Mesendoderm (in vitro differentiated cells): ENCODE measurements around the gene MAST1. TPM values are rescaled to one million over a fixed set of nuclear protein-coding genes. Genes with fewer than 3 reads are reported as not detected.
"Not testable (repeated sequence)": the region's sequence is repeated elsewhere in the genome, so short reads cannot be mapped to it uniquely, and the experiment has no call there.

Experiments used
- DNase-seq: peaks from one replicate; pipeline ENCODE4 v3.0.0; 2013
- H2AK5ac ChIP-seq: 2 replicates; pipeline ENCODE4 v1.6.1; 2013; ENCODE audit warnings: low read length, inconsistent platforms
- H2BK120ac ChIP-seq: 2 replicates; pipeline ENCODE4 v1.6.1; 2013; ENCODE audit warnings: low read depth, mild to moderate bottlenecking, low read length, moderate library complexity, mixed read lengths
- H2BK15ac ChIP-seq: replicated peaks from 2 replicates; pipeline ENCODE4 v1.6.1; 2013; ENCODE audit warnings: low read depth, mild to moderate bottlenecking, moderate library complexity
- H2BK5ac ChIP-seq: 2 replicates; pipeline ENCODE4 v1.6.1; 2013; ENCODE audit warnings: low read length, inconsistent platforms
- H3K18ac ChIP-seq: 2 replicates; pipeline ENCODE4 v1.6.1; 2013; ENCODE audit warnings: mild to moderate bottlenecking, low read length, mixed read lengths
- H3K23ac ChIP-seq: one replicate; pipeline ENCODE4 v1.6.1; 2013; ENCODE audit warnings: low read length
- H3K27ac ChIP-seq: 2 replicates; pipeline ENCODE4 v1.5.1; 2013; ENCODE audit warnings: low read depth, mild to moderate bottlenecking, inconsistent platforms, low read length, moderate library complexity
- H3K27me3 ChIP-seq: 2 replicates; pipeline ENCODE4 v1.6.1; 2013; ENCODE audit warnings: low read length, control low read depth, mild to moderate bottlenecking, inconsistent platforms; ENCODE audit not compliant: insufficient read depth, poor library complexity
- H3K36me3 ChIP-seq: 2 replicates; pipeline ENCODE4 v1.6.1; 2013; ENCODE audit warnings: low read length, inconsistent platforms; ENCODE audit not compliant: control insufficient read depth, insufficient read depth
- H3K4ac ChIP-seq: one replicate; pipeline ENCODE4 v1.6.1; 2013; ENCODE audit warnings: low read depth, mild to moderate bottlenecking, low read length, moderate library complexity
- H3K4me1 ChIP-seq: 2 replicates; pipeline ENCODE4 v1.6.1; 2013; ENCODE audit warnings: low read depth, low read length, inconsistent platforms; ENCODE audit not compliant: control insufficient read depth
- H3K4me2 ChIP-seq: 2 replicates; pipeline ENCODE4 v1.6.1; 2013; ENCODE audit warnings: low read length
- H3K4me3 ChIP-seq: 2 replicates; pipeline ENCODE4 v1.5.1; 2013; ENCODE audit warnings: mild to moderate bottlenecking, low read length
- H3K56ac ChIP-seq: one replicate; pipeline ENCODE4 v1.6.1; 2013; ENCODE audit warnings: low read length
- H3K79me1 ChIP-seq: 2 replicates; pipeline ENCODE4 v1.6.1; 2013; ENCODE audit warnings: low read length, inconsistent platforms
- H3K79me2 ChIP-seq: 2 replicates; pipeline ENCODE4 v1.6.1; 2013; ENCODE audit warnings: mild to moderate bottlenecking, low read length; ENCODE audit not compliant: control insufficient read depth, insufficient read depth
- H3K9ac ChIP-seq: 2 replicates; pipeline ENCODE4 v1.6.1; 2013; ENCODE audit warnings: low read length, inconsistent platforms
- H4K5ac ChIP-seq: one replicate; pipeline ENCODE4 v1.6.1; 2013; ENCODE audit warnings: low read length
- H4K8ac ChIP-seq: one replicate; pipeline ENCODE4 v1.6.1; 2013; ENCODE audit warnings: low read depth, mild to moderate bottlenecking, control low read depth, low read length, moderate library complexity
- WGBS: extraction: QIAGEN DNeasy Blood & Tissue Kit; methylation state at CpG from one replicate; pipeline ENCODE4 v1.1.7; 2013; ENCODE audit warnings: low lambda C conversion rate, missing lambda C conversion rate; ENCODE audit not compliant: insufficient coverage; ENCODE audit errors: extremely low coverage; 5-methylcytosine and 5-hydroxymethylcytosine counted together
- small RNA-seq: library from polyadenylated mRNA; stranded (forward); fragments of <200 nt; extraction: miRNeasy Mini kit (QIAGEN cat#:217004); gene quantifications from one replicate; pipeline ENCODE3, GENCODE V24; 2013; ENCODE audit not compliant: insufficient read depth

The MAST1 gene

GRCh38 chr19:12915860-12916259 is 77.5 kb downstream of the MAST1 start:
- not testable (repeated sequence) for H3K4me3 ChIP-seq, H3K79me2 ChIP-seq, H3K18ac ChIP-seq, H4K8ac ChIP-seq, DNase-seq, H3K27ac ChIP-seq, H3K79me1 ChIP-seq, H3K23ac ChIP-seq, H2AK5ac ChIP-seq, H2BK120ac ChIP-seq, H3K27me3 ChIP-seq, H3K4me2 ChIP-seq, H2BK5ac ChIP-seq, H3K56ac ChIP-seq, H3K4me1 ChIP-seq, H3K4ac ChIP-seq, H3K9ac ChIP-seq, H3K36me3 ChIP-seq, H4K5ac ChIP-seq, H2BK15ac ChIP-seq
- WGBS, result no CpG with 5 or more reads among the region's 4 CpGs

- no peak overlapping the region for H3K23ac ChIP-seq
- no peak overlapping the region for H3K27ac ChIP-seq
- no peak overlapping the region for H2BK5ac ChIP-seq
- no peaks in the 10 kb centered on the region for H3K27me3 ChIP-seq
- peaks cover 6% of the 10 kb centered on the region for H3K4me1 ChIP-seq
- no peak overlapping the region for H3K9ac ChIP-seq
- H3K4me3 ChIP-seq, result no peak overlapping the region
- no peak overlapping the region for H4K8ac ChIP-seq
- no peaks in the 10 kb centered on the region for H3K79me2 ChIP-seq
- no peak overlapping the region for H2BK15ac ChIP-seq
- H3K79me1 ChIP-seq, result no peaks in the 10 kb centered on the region
- H3K56ac ChIP-seq, result no peak overlapping the region
- H3K36me3 ChIP-seq, result peaks cover 5% of the 10 kb centered on the region
- no CpG with 5 or more reads among the region's 14 CpGs for WGBS
- H3K4me2 ChIP-seq, result no peak overlapping the region
- H3K4ac ChIP-seq, result no peak overlapping the region
- H3K18ac ChIP-seq, result no peak overlapping the region
- no peak overlapping the region for H2BK120ac ChIP-seq
- no peak overlapping the region for H4K5ac ChIP-seq
- no peak for DNase-seq
- no peak overlapping the region for H2AK5ac ChIP-seq
These were observed 79.9 kb downstream of the MAST1 start for GRCh38 chr19:12918253-12918652.

- no peak overlapping the region for H4K8ac ChIP-seq
- WGBS, result no CpG with 5 or more reads among the region's 3 CpGs
- H3K4me3 ChIP-seq, result no peak overlapping the region
- H3K9ac ChIP-seq, result no peak overlapping the region
- H3K27ac ChIP-seq, result no peak overlapping the region
- H3K4me1 ChIP-seq, result no peaks in the 10 kb centered on the region
- H3K27me3 ChIP-seq, result no peaks in the 10 kb centered on the region
- DNase-seq, result no peak
- no peak overlapping the region for H3K18ac ChIP-seq
- no peak overlapping the region for H2BK5ac ChIP-seq
- H2BK15ac ChIP-seq, result no peak overlapping the region
- peaks cover 8% of the 10 kb centered on the region for H3K36me3 ChIP-seq
- H3K79me1 ChIP-seq, result no peaks in the 10 kb centered on the region
- H4K5ac ChIP-seq, result no peak overlapping the region
- no peak overlapping the region for H2AK5ac ChIP-seq
- no peak overlapping the region for H3K56ac ChIP-seq
- no peak overlapping the region for H3K4me2 ChIP-seq
- H3K4ac ChIP-seq, result no peak overlapping the region
- no peaks in the 10 kb centered on the region for H3K79me2 ChIP-seq
- no peak overlapping the region for H3K23ac ChIP-seq
- no peak overlapping the region for H2BK120ac ChIP-seq
These were observed 82.7 kb downstream of the MAST1 start for GRCh38 chr19:12921047-12921446.

- Histone ChIP-seq H3K79me1 (no peaks in the 10 kb centered on the region), H3K79me2 (no peaks in the 10 kb centered on the region), H2BK120ac (no peak overlapping the region), H3K4ac (no peak overlapping the region), H2BK15ac (no peak overlapping the region), H3K4me3 (no peak overlapping the region), H3K23ac (no peak overlapping the region), H4K8ac (no peak overlapping the region), H2AK5ac (no peak overlapping the region), H3K27me3 (no peaks in the 10 kb centered on the region), H3K4me2 (no peak overlapping the region), H3K4me1 (no peaks in the 10 kb centered on the region), H3K36me3 (peaks cover 13% of the 10 kb centered on the region), H4K5ac (no peak overlapping the region), H3K56ac (no peak overlapping the region), H2BK5ac (no peak overlapping the region), H3K27ac (no peak overlapping the region), H3K9ac (no peak overlapping the region), H3K18ac (no peak overlapping the region)
- no CpG with 5 or more reads among the region's 4 CpGs for WGBS
- DNase-seq, result no peak
These were observed 84.6 kb downstream of the MAST1 start for GRCh38 chr19:12922959-12923358.

Small RNA genes within 50 kb of the gene (small RNA-seq; reads per million reads assigned to genes)
- gene MIR5695, result not detected
- gene MIR6794, result not detected
